Vagina (tissue), 2 donors: ENCODE data around the gene SHISA5.

ENCODE experiments used
- CTCF ChIP-seq, 3 experiments: fragments of 450-650 bp in 2 of 3; fragments of 200-600 bp in 1 of 3; sonication (generic) in 1 of 3; IDR thresholded peaks; one replicate each; pipeline ENCODE4 v1.5.1; 2017 to 2019; ENCODE audit warnings: antibody characterized with exemption in 3 of 3, mild to moderate bottlenecking in 2 of 3, moderate library complexity in 2 of 3
- POLR2A ChIP-seq, 2 donors: fragments of 450-650 bp; IDR thresholded peaks; one replicate each; pipeline ENCODE4 v1.6.1; 2017; ENCODE audit warnings: antibody characterized with exemption in 2 of 2, mild to moderate bottlenecking in 2 of 2, moderate library complexity in 2 of 2

- TF ChIP-seq CTCF (IDR thresholded peaks at IDR 0.05) (no peak), POLR2A (IDR thresholded peaks at IDR 0.05) (no peak)
Measured at GRCh38 chr3:48468329-48468731, 35.6 kb downstream of the SHISA5 start.
